GM15510 (cell line): ENCODE measurements around the gene HPRT1.

Experiments used
- POLR2A ChIP-seq: IDR thresholded peaks from 3 replicates; pipeline ENCODE4 v1.6.1; 2011; ENCODE audit warnings: borderline replicate concordance; ENCODE audit not compliant: insufficient read length; ENCODE audit errors: extremely low read depth

Gene HPRT1

DNA sequence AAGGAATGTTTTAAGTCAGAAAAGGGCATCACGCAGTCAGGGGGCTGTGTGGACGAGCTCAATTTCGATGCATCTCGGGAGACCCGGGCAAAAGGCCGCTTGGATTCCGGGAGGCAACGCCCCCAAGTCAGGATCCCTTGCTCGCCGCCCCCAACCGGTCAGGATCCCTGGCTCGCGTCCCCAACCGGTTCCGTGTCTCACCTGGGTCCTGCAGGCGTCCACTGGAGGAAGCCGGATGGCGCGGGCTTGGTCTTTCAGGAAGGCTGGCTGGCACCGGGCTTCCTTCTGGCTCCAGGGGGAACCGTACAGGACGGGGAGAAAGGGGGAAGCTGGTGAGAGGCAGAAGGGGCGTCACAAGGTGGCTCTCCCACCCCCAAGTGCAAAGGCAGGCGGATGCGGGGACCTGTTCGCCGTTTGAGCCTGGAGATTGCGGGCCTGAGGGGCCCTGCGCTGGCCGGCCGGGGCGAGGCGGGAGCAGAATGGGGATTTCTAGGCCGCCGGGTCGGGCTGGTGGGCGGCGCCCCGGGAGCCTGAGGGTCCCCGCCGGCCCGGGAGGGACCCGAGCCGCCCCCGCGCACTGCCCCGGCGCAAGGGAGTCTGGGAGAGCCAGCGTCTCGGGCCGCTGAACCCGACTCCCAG is 84.7 kb downstream of the HPRT1 start:
- no peak for TF ChIP-seq POLR2A

DNA sequence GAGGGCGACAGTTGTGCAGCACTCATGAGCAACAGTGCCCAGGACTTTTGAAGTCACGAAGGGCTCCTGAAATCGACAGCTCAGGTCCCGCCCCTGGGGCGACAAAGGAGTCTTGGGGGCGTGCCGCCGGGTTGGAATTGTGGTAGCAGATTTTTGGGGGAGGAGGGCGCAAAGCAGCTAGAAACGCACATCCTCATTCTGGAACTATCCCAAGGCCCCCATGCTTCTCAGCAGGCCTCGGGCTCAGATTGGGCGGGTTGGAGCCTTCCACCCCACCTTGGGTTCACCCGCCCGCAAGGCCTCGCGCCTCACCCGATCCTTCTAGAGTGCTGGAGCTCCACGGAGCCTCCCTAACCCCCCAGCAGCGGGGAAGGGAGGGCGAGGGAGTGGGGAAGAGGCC is 85.5 kb downstream of the HPRT1 start:
- TF ChIP-seq POLR2A, result no peak

DNA sequence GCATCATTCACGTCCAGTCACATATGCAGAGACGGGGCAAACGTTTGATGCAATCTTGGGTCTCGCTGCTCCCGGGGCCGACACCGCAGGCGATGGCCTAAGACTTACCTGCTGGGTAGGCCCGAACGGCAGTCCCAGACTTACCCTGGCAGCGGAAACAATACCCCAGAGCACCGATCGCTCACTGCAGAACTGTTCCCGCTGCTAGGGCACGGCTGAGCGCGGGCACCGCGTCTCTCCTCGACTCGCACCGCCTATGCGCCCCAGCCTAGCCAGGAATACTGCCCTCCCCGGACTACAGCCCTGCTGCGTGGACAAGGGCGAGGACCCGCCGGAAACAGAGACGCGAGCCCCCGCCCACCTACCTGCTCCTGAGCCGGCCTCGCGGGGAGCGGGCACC is 86.2 kb downstream of the HPRT1 start:
- no peak for TF ChIP-seq POLR2A

DNA sequence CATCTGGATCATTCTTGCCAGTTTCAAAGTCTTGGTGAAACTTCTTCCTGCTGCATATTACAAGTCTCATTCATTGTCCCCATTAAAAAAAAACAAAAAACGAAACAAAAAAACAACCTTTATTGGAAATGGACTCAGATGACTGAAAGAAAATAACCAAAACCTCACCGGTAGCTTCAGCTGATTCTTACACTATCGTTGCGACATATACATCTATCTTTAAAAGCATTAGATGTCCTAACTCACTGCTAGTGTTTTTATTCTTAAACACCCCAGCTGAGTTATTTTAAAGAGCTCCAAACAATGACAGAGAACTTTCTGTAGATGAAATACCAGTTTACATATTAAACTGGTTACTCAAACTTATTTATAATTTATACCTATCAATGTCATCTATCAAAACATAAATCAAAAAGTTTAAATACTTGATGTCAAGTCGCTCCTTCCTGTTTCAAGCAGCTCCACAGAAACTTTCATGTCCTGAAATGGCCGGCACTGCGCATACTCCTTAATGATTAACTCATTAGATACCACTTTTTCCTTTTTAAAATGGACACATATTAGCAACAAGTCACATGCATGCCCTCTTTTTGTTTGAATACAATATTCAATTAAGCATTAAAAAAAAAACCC is 87.2 kb downstream of the HPRT1 start:
- no peak for TF ChIP-seq POLR2A

DNA sequence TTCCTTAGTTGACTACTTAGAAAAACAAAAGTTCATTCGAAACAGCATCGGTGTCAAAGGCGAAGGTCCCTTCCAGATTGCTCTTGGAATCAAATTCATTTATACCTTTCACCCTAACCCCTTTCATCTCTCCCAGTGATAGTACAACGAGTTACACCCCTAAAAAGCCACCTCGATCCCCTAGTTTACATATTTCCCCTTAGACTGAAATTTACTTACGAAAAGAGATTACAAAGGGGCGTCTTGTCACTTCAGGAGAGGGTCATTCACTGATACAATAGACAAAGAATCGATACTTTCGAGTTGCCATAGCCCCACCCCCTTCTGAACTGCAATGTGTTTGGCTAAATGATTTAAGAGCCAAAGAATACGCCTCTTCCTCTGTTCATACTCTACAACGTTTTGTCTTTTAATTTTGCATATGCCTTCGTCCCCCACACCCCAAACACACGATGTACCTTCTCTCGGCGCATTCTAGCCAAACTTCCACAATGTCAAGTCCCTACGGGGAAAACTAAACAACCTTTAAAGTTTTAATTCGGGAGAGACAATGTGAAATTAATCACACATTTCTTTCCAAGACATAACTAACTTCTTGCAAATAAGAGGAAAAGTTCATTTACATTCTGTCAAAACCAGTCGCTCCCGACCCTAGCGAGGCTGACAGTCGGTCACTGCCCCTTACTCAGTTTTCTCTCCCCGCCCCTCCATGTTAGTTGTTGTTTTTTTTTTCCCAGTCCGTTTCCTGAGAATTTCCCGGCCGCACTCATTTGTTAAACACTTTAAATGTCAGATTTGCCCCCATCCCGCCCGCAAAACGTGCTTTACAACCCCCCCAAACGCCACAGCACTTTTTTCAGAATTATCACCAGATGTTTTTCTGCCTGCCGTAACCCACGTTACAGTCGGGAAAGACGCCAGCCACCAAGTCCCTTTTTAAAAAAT is 88.6 kb downstream of the HPRT1 start:
- no peak for TF ChIP-seq POLR2A
